Spleen (tissue), 11 donors: ENCODE results near the gene ZNF580. TPM values are rescaled to one million over a fixed set of nuclear protein-coding genes. Genes with fewer than 3 reads are reported as not detected.

ENCODE experiments used
- DNase-seq: peaks from one replicate; pipeline ENCODE4 v3.0.0-alpha.2; 2020
- H3K27ac ChIP-seq, 8 donors: fragments of 200-600 bp; sonication (generic) in 7 of 8; 1 replicate in 4 of 8; 2 replicates in 4 of 8; pipeline versions ENCODE4 v1.5.0 to v1.8.0; 2016 to 2021; ENCODE audit warnings: inconsistent platforms in 4 of 8, mild to moderate bottlenecking in 4 of 8, moderate library complexity in 1 of 8
- H3K27me3 ChIP-seq, 7 donors: fragments of 200-600 bp; sonication (generic) in 6 of 7; replicated peaks in 1 of 7; 1 replicate in 4 of 7; 2 replicates in 3 of 7; pipeline versions ENCODE4 v1.5.0 to v1.8.0; 2016 to 2021; ENCODE audit warnings: inconsistent platforms in 3 of 7, mild to moderate bottlenecking in 1 of 7
- H3K36me3 ChIP-seq, 6 donors: fragments of 200-600 bp; sonication (generic) in 5 of 6; 1 replicate in 4 of 6; 2 replicates in 2 of 6; pipeline versions ENCODE4 v1.5.0 to v1.8.0; 2016 to 2021; ENCODE audit warnings: inconsistent platforms in 2 of 6
- H3K4me1 ChIP-seq, 6 donors: fragments of 200-600 bp; sonication (generic) in 5 of 6; 1 replicate in 3 of 6; 2 replicates in 3 of 6; pipeline versions ENCODE4 v1.5.0 to v1.8.0; 2016 to 2021; ENCODE audit warnings: inconsistent platforms in 3 of 6
- H3K4me3 ChIP-seq, 8 donors: fragments of 200-600 bp; sonication (generic) in 7 of 8; 1 replicate in 4 of 8; 2 replicates in 4 of 8; pipeline versions ENCODE4 v1.5.0 to v1.8.0; 2016 to 2021; ENCODE audit warnings: inconsistent platforms in 4 of 8, mild to moderate bottlenecking in 4 of 8, moderate library complexity in 2 of 8
- H3K9me3 ChIP-seq, 8 donors: fragments of 200-600 bp; sonication (generic) in 7 of 8; 1 replicate in 4 of 8; 2 replicates in 4 of 8; pipeline versions ENCODE4 v1.5.0 to v1.8.0; 2016 to 2021; ENCODE audit warnings: inconsistent platforms in 4 of 8
- CTCF ChIP-seq, 11 experiments: fragments of 200-600 bp in 7 of 11; fragments of 450-650 bp in 4 of 11; sonication (generic) in 4 of 11; IDR thresholded peaks in 8 of 11; conservative IDR thresholded peaks in 3 of 11; 1 replicate in 7 of 11; 2 replicates in 4 of 11; pipeline versions ENCODE4 v1.4.0 to v1.8.0; 2016 to 2021; ENCODE audit warnings: antibody characterized with exemption in 11 of 11, inconsistent platforms in 4 of 11, mild to moderate bottlenecking in 1 of 11
- POLR2A ChIP-seq, 3 donors: fragments of 450-650 bp; IDR thresholded peaks; one replicate each; pipeline ENCODE4 v1.5.1; 2017; ENCODE audit warnings: antibody characterized with exemption in 3 of 3, mild to moderate bottlenecking in 1 of 3
- POLR2AphosphoS5 ChIP-seq, 3 donors: sonication (generic); formaldehyde crosslinking; IDR thresholded peaks; one replicate each; pipeline ENCODE4 v1.5.1; 2017; ENCODE audit warnings: antibody characterized with exemption in 3 of 3
- WGBS, 5 donors: extraction: QIAGEN DNeasy Blood & Tissue Kit in 3 of 5; methylation state at CpG; one replicate each; pipeline versions ENCODE4 v1.1.5 to v1.1.7; 2013 to 2018; 5-methylcytosine and 5-hydroxymethylcytosine counted together
- intact Hi-C: fragments of 100-400 bp; cut with DNase I; formaldehyde crosslinking; loops from one replicate; pipeline ENCODE4 v1.15.0; 2023; ENCODE audit warnings: low total_unique reads
- polyA plus RNA-seq, 3 donors: library from polyadenylated mRNA; stranded (reverse); fragments of 200-250 nt; gene quantifications; one replicate each; pipeline ENCODE4 v1.2.1, GENCODE V29; 2013
- total RNA-seq, 7 donors: library from RNA; depleted of rRNA in 3 of 7; stranded (reverse); fragments of >200 nt in 3 of 7; fragmentation: NEBNext Ultra II Directional in 4 of 7; extraction: Animal tissue kit (Norgen Biotek cat#: 25700) in 4 of 7; gene quantifications; one replicate each; pipeline versions ENCODE4 v1.1.0 to v1.2.1, GENCODE V29; 2016 to 2021
- donor health status: healthy with polysubstance abuse.
- donor health status: DM: no; HTN: no; CAD: no; lungs with moderate emphysema.
- donor health status: DM: no; HTN: no; CAD: no.
- donor health status: Bipolar disorder and iron deficiency.
- donor health status: healthy.
- donor health status: DM: no; HTN: no; CAD: no.
- donor health status: DM: yes; HTN: yes; CAD: no.

ZNF580 gene
- total and polyA plus RNA-seq, 10 donors, result 18.9 to 58.7 (median 32.5) TPM

DNA sequence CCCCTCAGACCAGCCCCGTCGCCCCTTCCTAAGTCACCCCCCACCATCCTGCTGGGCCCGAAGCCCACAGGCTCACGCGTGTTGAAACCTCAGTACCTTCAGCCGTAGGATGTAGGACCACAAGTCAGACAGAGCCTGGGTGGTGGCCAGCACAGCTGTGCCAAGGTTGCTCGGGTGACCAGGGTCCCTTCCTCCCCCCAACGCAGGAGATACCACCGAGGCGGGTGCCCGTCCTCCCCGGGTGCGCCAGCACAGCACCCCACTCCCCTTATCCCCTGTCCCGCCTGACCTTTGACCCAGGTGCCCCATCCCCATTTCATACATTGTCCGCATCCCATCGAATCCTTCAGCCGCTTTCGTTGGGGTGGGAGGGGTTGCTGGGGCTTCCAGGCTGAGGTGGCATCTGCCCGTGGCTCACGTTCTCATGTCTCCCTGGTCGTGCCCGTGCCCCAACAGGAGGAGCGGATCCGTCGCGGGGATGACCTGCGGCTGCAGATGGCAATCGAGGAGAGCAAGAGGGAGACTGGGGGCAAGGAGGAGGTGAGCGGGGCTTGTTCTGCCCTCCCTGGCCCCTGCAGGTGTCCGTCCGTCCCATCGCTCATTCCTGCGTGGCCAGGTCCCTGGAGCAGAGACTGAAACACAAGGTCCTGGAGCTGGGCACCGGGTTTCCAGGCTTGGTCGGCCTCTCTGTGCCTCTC, 48.8 kb downstream of the ZNF580 start:
- peak; percentile 66 for DNase-seq

GRCh38 chr19:55690109-55690768, 49.4 kb downstream of the ZNF580 start:
- peak; percentile 65 for DNase-seq
- H3K36me3 ChIP-seq, result peaks cover 2 to 100% (median 97%) of the 10 kb centered on the region in 6 donors
- intact Hi-C loops, result no loop called here
- no peaks in the 10 kb centered on the region for H3K27me3 ChIP-seq
- no peak overlapping the region for H3K4me3 ChIP-seq
- H3K9me3 ChIP-seq, result no peaks in the 10 kb centered on the region
- peak; percentile 35 to 75 (median 41) for TF ChIP-seq POLR2AphosphoS5 (IDR thresholded peaks at IDR 0.05)
- no peak for TF ChIP-seq POLR2A (IDR thresholded peaks at IDR 0.05)
- peaks cover 0 to 47% (median 25%) of the 10 kb centered on the region in 6 donors for H3K4me1 ChIP-seq
- no peak overlapping the region for H3K27ac ChIP-seq
- WGBS, 5 donors, result 81 to 95% (median 93%) methylated on average over 15 to 25 of the region's 25 CpGs

More for the DNA sequence above, 48.8 kb downstream of the ZNF580 start:
- no peaks in the 10 kb centered on the region for H3K27me3 ChIP-seq
- whole genome bisulfite sequencing, 5 donors, result 94 to 96% (median 95%) methylated on average over 35 of the region's 35 CpGs
- H3K36me3 ChIP-seq, result peaks cover 2 to 100% (median 95%) of the 10 kb centered on the region in 6 donors
- no peaks in the 10 kb centered on the region for H3K9me3 ChIP-seq
- intact Hi-C loops, result no loop called here
- peaks cover 0 to 54% (median 25%) of the 10 kb centered on the region in 6 donors for H3K4me1 ChIP-seq
- TF ChIP-seq POLR2A (IDR thresholded peaks at IDR 0.05) (no peak), CTCF (IDR thresholded peaks at IDR 0.05 in 8 of 11, conservative IDR thresholded peaks at IDR 0.05 in 3 of 11) (no peak), POLR2AphosphoS5 (IDR thresholded peaks at IDR 0.05) (no peak)
- no peak overlapping the region for H3K27ac ChIP-seq
- H3K4me3 ChIP-seq, result no peak overlapping the region

- intact Hi-C loops, result no loop called here
- WGBS, 5 donors, result 93 to 95% (median 95%) methylated on average over 28 to 31 of the region's 31 CpGs
Observed at GRCh38 chr19:55690769-55691545, 50.2 kb downstream of the ZNF580 start.

GRCh38 chr19:55691561-55692481, 51.0 kb downstream of the ZNF580 start:
- H3K4me3 ChIP-seq, result no peak overlapping the region
- intact Hi-C loops, result no loop called here
- no peak for TF ChIP-seq POLR2A (IDR thresholded peaks at IDR 0.05)
- TF ChIP-seq POLR2AphosphoS5 (IDR thresholded peaks at IDR 0.05), result peak in 1 of 3 donors; percentile 50
- H3K4me1 ChIP-seq, result peaks cover 0 to 36% (median 18%) of the 10 kb centered on the region in 6 donors
- H3K9me3 ChIP-seq, result no peaks in the 10 kb centered on the region
- peaks cover 2 to 100% (median 97%) of the 10 kb centered on the region in 6 donors for H3K36me3 ChIP-seq
- H3K27ac ChIP-seq, result no peak overlapping the region
- H3K27me3 ChIP-seq, result no peaks in the 10 kb centered on the region
- DNase-seq, result peak; percentile 69
- WGBS, 5 donors, result 92 to 95% (median 93%) methylated on average over 23 to 31 of the region's 31 CpGs

More at GRCh38 chr19:55690769-55691545, 50.2 kb downstream of the ZNF580 start:
- peaks cover 2 to 100% (median 97%) of the 10 kb centered on the region in 6 donors for H3K36me3 ChIP-seq
- TF ChIP-seq POLR2A (IDR thresholded peaks at IDR 0.05), result no peak
- H3K9me3 ChIP-seq, result no peaks in the 10 kb centered on the region
- H3K27me3 ChIP-seq, result no peaks in the 10 kb centered on the region
- H3K4me1 ChIP-seq, result peaks cover 0 to 40% (median 23%) of the 10 kb centered on the region in 6 donors
- H3K4me3 ChIP-seq, result no peak overlapping the region
- DNase-seq, result peak; percentile 64
- H3K27ac ChIP-seq, result no peak overlapping the region

GRCh38 chr19:55692681-55693081, 51.9 kb downstream of the ZNF580 start:
- peak; percentile 51 for DNase-seq
- WGBS, 5 donors, result 93 to 97% (median 95%) methylated on average over 11 to 19 of the region's 19 CpGs
- H3K36me3 ChIP-seq, result peaks cover 2 to 100% (median 96%) of the 10 kb centered on the region in 6 donors

More at GRCh38 chr19:55692681-55693081, 51.9 kb downstream of the ZNF580 start:
- no peaks in the 10 kb centered on the region for H3K27me3 ChIP-seq
- intact Hi-C loops, result no loop called here
- H3K4me1 ChIP-seq, result peaks cover 0 to 30% (median 10%) of the 10 kb centered on the region in 6 donors
- TF ChIP-seq POLR2AphosphoS5 (IDR thresholded peaks at IDR 0.05), result peak in 1 of 3 donors; percentile 9
- no peak for TF ChIP-seq POLR2A (IDR thresholded peaks at IDR 0.05)
- H3K27ac ChIP-seq, result no peak overlapping the region
- H3K4me3 ChIP-seq, result no peak overlapping the region
- no peaks in the 10 kb centered on the region for H3K9me3 ChIP-seq

Other genes starting within 250 kb of the ZNF580 start
- 10 to 100 TPM; 14.4 to 40.8 (median 23.8) TPM for gene UBE2S, start 233.2 kb upstream of the ZNF580 start, total RNA-seq
- gene UBE2S, start 233.2 kb upstream of the ZNF580 start, polyA plus RNA-seq, result 10 to 100 TPM in 2 of 3 donors, 1 to 10 TPM in 1; 4.9 to 18.7 (median 11.8) TPM
- under 1 TPM in 1 of 7 donors, not detected in 6; 0.27 TPM for gene SHISA7, start 197.7 kb upstream of the ZNF580 start, total RNA-seq
- gene SHISA7, start 197.7 kb upstream of the ZNF580 start, polyA plus RNA-seq, result under 1 TPM in 1 of 3 donors, not detected in 2; 0.03 TPM
- gene ISOC2, start 179.4 kb upstream of the ZNF580 start, total RNA-seq, result 10 to 100 TPM; 38.6 to 85.0 (median 54.5) TPM
- gene ISOC2, start 179.4 kb upstream of the ZNF580 start, polyA plus RNA-seq, result 10 to 100 TPM; 55.6 to 98.7 (median 64.5) TPM
- gene C19orf85, start 176.3 kb upstream of the ZNF580 start, total RNA-seq, result not detected
- not detected for gene C19orf85, start 176.3 kb upstream of the ZNF580 start, polyA plus RNA-seq
- 10 to 100 TPM in 3 of 7 donors, 1 to 10 TPM in 4; 4.4 to 13.6 (median 9.7) TPM for gene ZNF628, start 164.4 kb upstream of the ZNF580 start, total RNA-seq
- gene ZNF628, start 164.4 kb upstream of the ZNF580 start, polyA plus RNA-seq, result 1 to 10 TPM; 1.4 to 8.2 (median 1.7) TPM
- 10 to 100 TPM in 1 of 7 donors, 1 to 10 TPM in 6; 1.9 to 10.3 (median 6.9) TPM for gene NAT14, start 155.8 kb upstream of the ZNF580 start, total RNA-seq
- gene NAT14, start 155.8 kb upstream of the ZNF580 start, polyA plus RNA-seq, result 10 to 100 TPM; 13.8 to 17.7 (median 15.5) TPM
- gene SSC5D, start 152.6 kb upstream of the ZNF580 start, total RNA-seq, result 10 to 100 TPM; 11.0 to 30.6 (median 24.1) TPM
- gene SSC5D, start 152.6 kb upstream of the ZNF580 start, polyA plus RNA-seq, result 1 to 10 TPM in 2 of 3 donors, under 1 TPM in 1; 0.61 to 7.4 (median 2.5) TPM
- gene SBK2, start 103.9 kb upstream of the ZNF580 start, total RNA-seq, result not detected
- not detected for gene SBK2, start 103.9 kb upstream of the ZNF580 start, polyA plus RNA-seq
- gene SBK3, start 95.5 kb upstream of the ZNF580 start, total RNA-seq, result not detected
- not detected for gene SBK3, start 95.5 kb upstream of the ZNF580 start, polyA plus RNA-seq
- 10 to 100 TPM in 2 of 7 donors, 1 to 10 TPM in 4, under 1 TPM in 1; 0.72 to 10.6 (median 6.5) TPM for gene ZNF579, start 60.2 kb upstream of the ZNF580 start, total RNA-seq
- gene ZNF579, start 60.2 kb upstream of the ZNF580 start, polyA plus RNA-seq, result 1 to 10 TPM; 2.8 to 6.9 (median 3.4) TPM
- 10 to 100 TPM in 5 of 7 donors, 1 to 10 TPM in 2; 7.6 to 17.3 (median 11.4) TPM for gene FIZ1, start 41.5 kb upstream of the ZNF580 start, total RNA-seq
- 10 to 100 TPM in 1 of 3 donors, 1 to 10 TPM in 2; 5.1 to 11.5 (median 7.8) TPM for gene FIZ1, start 41.5 kb upstream of the ZNF580 start, polyA plus RNA-seq
- gene ZNF524, start 40.7 kb upstream of the ZNF580 start, total RNA-seq, result 10 to 100 TPM; 19.7 to 42.5 (median 23.9) TPM
- gene ZNF524, start 40.7 kb upstream of the ZNF580 start, polyA plus RNA-seq, result 10 to 100 TPM; 33.3 to 57.8 (median 39.2) TPM
- gene ZNF865, start 35.4 kb upstream of the ZNF580 start, total RNA-seq, result 10 to 100 TPM; 12.2 to 23.3 (median 17.8) TPM
- gene ZNF865, start 35.4 kb upstream of the ZNF580 start, polyA plus RNA-seq, result 10 to 100 TPM in 1 of 3 donors, 1 to 10 TPM in 2; 4.8 to 10.4 (median 5.3) TPM
- gene ZNF784, start 16.4 kb upstream of the ZNF580 start, total RNA-seq, result 1 to 10 TPM; 4.0 to 10.0 (median 7.1) TPM
- 1 to 10 TPM; 3.3 to 7.6 (median 5.6) TPM for gene ZNF784, start 16.4 kb upstream of the ZNF580 start, polyA plus RNA-seq
- 10 to 100 TPM; 21.4 to 34.9 (median 27.2) TPM for gene ZNF581, start 2.6 kb downstream of the ZNF580 start, total RNA-seq
- gene ZNF581, start 2.6 kb downstream of the ZNF580 start, polyA plus RNA-seq, result 10 to 100 TPM; 39.8 to 46.5 (median 43.6) TPM
- 10 to 100 TPM; 11.9 to 23.4 (median 14.4) TPM for gene CCDC106, start 7.2 kb downstream of the ZNF580 start, total RNA-seq
- 10 to 100 TPM; 26.7 to 40.1 (median 37.8) TPM for gene CCDC106, start 7.2 kb downstream of the ZNF580 start, polyA plus RNA-seq
- 100 to 1,000 TPM; 109 to 218 (median 176) TPM for gene U2AF2, start 14.0 kb downstream of the ZNF580 start, total RNA-seq
- gene U2AF2, start 14.0 kb downstream of the ZNF580 start, polyA plus RNA-seq, result 100 to 1,000 TPM in 1 of 3 donors, 10 to 100 TPM in 2; 67.2 to 190 (median 85.5) TPM
- 100 to 1,000 TPM; 100 to 166 (median 129) TPM for gene EPN1, start 34.2 kb downstream of the ZNF580 start, total RNA-seq
- 100 to 1,000 TPM in 1 of 3 donors, 10 to 100 TPM in 2; 36.8 to 115 (median 42.6) TPM for gene EPN1, start 34.2 kb downstream of the ZNF580 start, polyA plus RNA-seq
- gene NLRP9, start 97.4 kb downstream of the ZNF580 start, total RNA-seq, result not detected
- gene NLRP9, start 97.4 kb downstream of the ZNF580 start, polyA plus RNA-seq, result not detected
- not detected for gene RFPL4A, start 118.1 kb downstream of the ZNF580 start, total RNA-seq
- not detected for gene RFPL4A, start 118.1 kb downstream of the ZNF580 start, polyA plus RNA-seq
- not detected for gene RFPL4AL1, start 128.1 kb downstream of the ZNF580 start, total RNA-seq
- not detected for gene RFPL4AL1, start 128.1 kb downstream of the ZNF580 start, polyA plus RNA-seq
- gene NLRP11, start 191.0 kb downstream of the ZNF580 start, total RNA-seq, result under 1 TPM in 2 of 7 donors, not detected in 5; 0.13 to 0.22 TPM
- under 1 TPM in 2 of 3 donors, not detected in 1; 0.03 to 0.08 TPM for gene NLRP11, start 191.0 kb downstream of the ZNF580 start, polyA plus RNA-seq
- under 1 TPM in 3 of 7 donors, not detected in 4; 0.07 to 0.46 (median 0.34) TPM for gene NLRP4, start 195.5 kb downstream of the ZNF580 start, total RNA-seq
- gene NLRP4, start 195.5 kb downstream of the ZNF580 start, polyA plus RNA-seq, result 1 to 10 TPM in 1 of 3 donors, under 1 TPM in 1, not detected in 1; 0.04 to 1.1 TPM